ENCODE data around the gene KLF3. TPM values are rescaled to one million over a fixed set of nuclear protein-coding genes. Genes with fewer than 3 reads are reported as not detected.

KLF3 gene
- total and polyA plus RNA-seq, 2 of the 8 experiments (the other 6 are each of a cell fraction or from before 2014, with no cell fraction given), result 8.0 to 14.9 TPM

DNA sequence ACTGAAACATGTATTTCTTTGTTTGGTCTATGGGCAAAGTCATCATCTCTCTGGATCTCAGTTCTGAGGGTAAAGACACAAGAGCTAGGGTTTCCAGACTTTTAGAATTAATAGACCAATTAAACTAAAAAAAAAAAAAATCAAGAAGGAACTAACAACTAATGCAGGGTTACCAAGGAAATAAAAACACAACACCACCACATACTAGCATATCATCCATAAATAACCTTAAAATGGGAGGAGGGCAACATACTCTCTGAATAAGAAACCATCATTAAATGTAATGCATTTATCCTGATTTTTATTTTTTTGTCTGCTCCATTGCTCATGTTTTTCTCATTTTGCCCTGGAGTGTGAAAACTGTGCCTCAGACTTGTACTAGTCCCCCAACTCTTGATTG lies 33.5 kb upstream of the KLF3 start:
- Histone ChIP-seq H2BK20ac (ENCODE audit: low read length) (no peak overlapping the region), H3K9ac (replicated peaks in 1 of 4; ENCODE audit: extremely low read depth in 1 of 4, low read depth in 3 of 4, low read length in 3 of 4) (no peak overlapping the region), H3K4me1 (replicated peaks in 1 of 4; ENCODE audit: control insufficient read depth in 3 of 4, insufficient read depth in 4 of 4, low read length in 3 of 4) (0 out of 7 replicates have a peak, but pooled peaks cover 0 to 3% (median 0%) of the 10 kb centered on the region in 4 experiments), H3K23ac (ENCODE audit: insufficient read length) (no peak overlapping the region), H2BK12ac (ENCODE audit: low read depth, low read length) (no peak overlapping the region), H3K14ac (ENCODE audit: insufficient read length) (no peak overlapping the region), H3K79me1 (ENCODE audit: low read depth, low read length) (no peaks in the 10 kb centered on the region), H2AFZ (ENCODE audit: low read length) (no peak overlapping the region), H4K20me1 (replicated peaks in 1 of 2; ENCODE audit: control insufficient read depth in 1 of 2, insufficient read depth in 2 of 2, low read length in 2 of 2) (no peaks in the 10 kb centered on the region), H3K4me3 (ENCODE audit: extremely low read depth in 1 of 4, insufficient read depth in 2 of 4, low read depth in 3 of 4, low read length in 4 of 4) (no peak overlapping the region), H3K4ac (replicated peaks; ENCODE audit: insufficient read length, low read depth, low read length) (no peak overlapping the region), H2BK15ac (ENCODE audit: low read length) (no peak overlapping the region), H3K27ac (ENCODE audit: low read depth, low read length) (no peak overlapping the region), H3K9me3 (ENCODE audit: insufficient read depth in 2 of 2, low read depth in 1 of 2, low read length in 1 of 2) (peaks cover 0 to 6% of the 10 kb centered on the region in 2 experiments; a peak in 1 of 4 replicates), H4K8ac (ENCODE audit: extremely low read depth, insufficient read depth, low read length) (no peak overlapping the region), H4K5ac (ENCODE audit: insufficient read length, low read depth, low read length) (no peak overlapping the region), H3K23me2 (ENCODE audit: low read depth, low read length) (no peaks in the 10 kb centered on the region), H3K18ac (ENCODE audit: extremely low read depth, low read length) (no peak overlapping the region), H3K27me3 (replicated peaks in 1 of 4; ENCODE audit: control insufficient read depth in 3 of 4, extremely low read depth in 1 of 4, insufficient read depth in 3 of 4, low read length in 3 of 4) (no peaks in the 10 kb centered on the region), H4K91ac (replicated peaks; ENCODE audit: insufficient read length, low read length) (no peak overlapping the region), H3K4me2 (ENCODE audit: insufficient read depth in 1 of 2, low read depth in 2 of 2, low read length in 2 of 2) (no peak overlapping the region), H2BK120ac (replicated peaks; ENCODE audit: low read depth, low read length) (no peak overlapping the region), H3K36me3 (ENCODE audit: control insufficient read depth in 2 of 4, insufficient read depth in 4 of 4, low read length in 3 of 4) (no peaks in the 10 kb centered on the region; a peak in 1 of 8 replicates), H3K79me2 (ENCODE audit: control insufficient read depth in 1 of 2, insufficient read depth in 2 of 2, low read length in 2 of 2) (no peaks in the 10 kb centered on the region), H2AK5ac (ENCODE audit: low read depth, low read length) (no peak overlapping the region), H3K56ac (replicated peaks; ENCODE audit: insufficient read length, low read depth, low read length) (no peak overlapping the region), H2BK5ac (ENCODE audit: low read depth, low read length) (no peak overlapping the region)
- FAIRE-seq (no peak), DNase-seq (ENCODE audit: low read depth in 1 of 2, low spot score in 2 of 2) (no peak)
- ChIA-PET CTCF (ENCODE audit: partially characterized antibody) (interaction anchor here (1.8 kb wide), 1 partner anchor 10 kb away, joined by 5 read pairs; no protein-coding TSS in a partner anchor), POLR2A (ENCODE audit: partially characterized antibody) (no interaction called here)
- TF ChIP-seq EZH2 (IDR thresholded peaks at IDR 0.05; ENCODE audit: low read depth, low read length, severe bottlenecking) (no peak), POLR2AphosphoS5 (IDR thresholded peaks at IDR 0.05; ENCODE audit: low read depth, low read length) (no peak), CHD1 (IDR thresholded peaks at IDR 0.05; ENCODE audit: low read depth, low read length) (no peak), BRCA1 (IDR thresholded peaks at IDR 0.05; ENCODE audit: low read depth, low read length) (no peak)
